Fibroblast of the aortic adventitia (primary cell): ENCODE data around the gene ITM2C. TPM values are rescaled to one million over a fixed set of nuclear protein-coding genes. Genes with fewer than 3 reads are reported as not detected.

Experiments used
- DNase-seq: peaks from one replicate; pipeline ENCODE4 v3.0.0-alpha.2; 2010; ENCODE audit warnings: low read depth
- H3K4me3 ChIP-seq: 2 replicates; pipeline ENCODE4 v1.5.1; 2011; ENCODE audit warnings: low read depth, mild to moderate bottlenecking, control low read depth, low read length, moderate library complexity
- CTCF ChIP-seq: IDR thresholded peaks from 2 replicates; pipeline ENCODE4 v1.5.1; 2011; ENCODE audit warnings: mild to moderate bottlenecking, low read length, control low read depth, inconsistent platforms; ENCODE audit not compliant: insufficient read depth
- total RNA-seq: library from RNA; depleted of rRNA; stranded (reverse); fragments of >200 nt; gene quantifications from 2 replicates; pipeline ENCODE4 v1.2.3, GENCODE V29; 2012; ENCODE audit warnings: low replicate concordance

ITM2C gene
- total RNA-seq, 1 donor, result 26.5 TPM

- TF ChIP-seq CTCF, result no peak
- H3K4me3 ChIP-seq, result no peak overlapping the region
- DNase-seq, result no peak
These were observed 31.8 kb downstream of the ITM2C start for GRCh38 chr2:230896346-230897115.

GRCh38 chr2:230898016-230898712 is 33.4 kb downstream of the ITM2C start:
- no peak for TF ChIP-seq CTCF
- H3K4me3 ChIP-seq, result no peak overlapping the region
- no peak for DNase-seq

GRCh38 chr2:230898713-230899091 is 34.0 kb downstream of the ITM2C start:
- DNase-seq, result no peak
- H3K4me3 ChIP-seq, result no peak overlapping the region
- no peak for TF ChIP-seq CTCF

- TF ChIP-seq CTCF, result no peak
- no peak for DNase-seq
- H3K4me3 ChIP-seq, result no peak overlapping the region
These were observed 34.5 kb downstream of the ITM2C start for GRCh38 chr2:230899287-230899686.

GRCh38 chr2:230899786-230900185 is 35.0 kb downstream of the ITM2C start:
- no peak for TF ChIP-seq CTCF
- no peak overlapping the region for H3K4me3 ChIP-seq
- DNase-seq, result no peak

GRCh38 chr2:230900336-230900995 is 35.7 kb downstream of the ITM2C start:
- no peak overlapping the region for H3K4me3 ChIP-seq
- DNase-seq, result no peak
- TF ChIP-seq CTCF, result no peak
